GM10248 (cell line): ENCODE measurements around the gene RGL4.

Experiments used
- CTCF ChIA-PET: fragments of 300-600 bp; sonication (Branson Sonifier 250); formaldehyde crosslinking; extraction: SDS; loops from one replicate; lab custom pipeline; 2021; ENCODE audit warnings: antibody characterized with exemption; lab: Yijun Ruan, JAX
- POLR2A ChIA-PET: fragments of 350-650 bp; sonication (Branson Sonifier 250); formaldehyde crosslinking; extraction: SDS; loops from one replicate; lab custom pipeline; 2020; ENCODE audit warnings: antibody characterized with exemption; lab: Yijun Ruan, JAX
- DNase-seq: peaks from one replicate; pipeline ENCODE4 v3.0.0; 2012; ENCODE audit errors: extremely low spot score
- TF ChIP-seq, protein P1 (sequence below): IDR thresholded peaks from 2 replicates; pipeline ENCODE4 v1.5.1; 2012; ENCODE audit warnings: mild to moderate bottlenecking, low read depth; ENCODE audit errors: extremely low read depth, missing control alignments, control extremely low read depth

RGL4 gene

DNA sequence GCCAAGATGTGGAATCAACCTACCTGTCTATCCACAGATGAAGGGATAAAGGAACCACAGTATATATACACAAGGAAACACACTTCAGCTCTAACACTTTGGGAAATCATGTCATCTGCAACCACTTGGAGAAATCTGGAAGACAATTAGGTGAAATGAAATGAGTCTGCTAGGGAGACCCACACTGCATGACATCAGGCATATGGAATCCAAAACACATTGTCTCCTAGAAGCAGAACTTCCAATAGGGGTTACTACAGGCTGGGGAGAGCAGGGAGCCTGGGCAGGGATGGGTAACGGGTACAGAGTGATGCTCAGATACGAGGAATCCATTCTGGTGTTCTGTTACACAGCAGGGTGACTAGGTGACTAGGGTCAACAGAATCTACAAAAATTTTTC lies 18.3 kb downstream of the RGL4 start:
- ChIA-PET CTCF (no interaction called here), POLR2A (no interaction called here)
- TF ChIP-seq, protein P1, sequence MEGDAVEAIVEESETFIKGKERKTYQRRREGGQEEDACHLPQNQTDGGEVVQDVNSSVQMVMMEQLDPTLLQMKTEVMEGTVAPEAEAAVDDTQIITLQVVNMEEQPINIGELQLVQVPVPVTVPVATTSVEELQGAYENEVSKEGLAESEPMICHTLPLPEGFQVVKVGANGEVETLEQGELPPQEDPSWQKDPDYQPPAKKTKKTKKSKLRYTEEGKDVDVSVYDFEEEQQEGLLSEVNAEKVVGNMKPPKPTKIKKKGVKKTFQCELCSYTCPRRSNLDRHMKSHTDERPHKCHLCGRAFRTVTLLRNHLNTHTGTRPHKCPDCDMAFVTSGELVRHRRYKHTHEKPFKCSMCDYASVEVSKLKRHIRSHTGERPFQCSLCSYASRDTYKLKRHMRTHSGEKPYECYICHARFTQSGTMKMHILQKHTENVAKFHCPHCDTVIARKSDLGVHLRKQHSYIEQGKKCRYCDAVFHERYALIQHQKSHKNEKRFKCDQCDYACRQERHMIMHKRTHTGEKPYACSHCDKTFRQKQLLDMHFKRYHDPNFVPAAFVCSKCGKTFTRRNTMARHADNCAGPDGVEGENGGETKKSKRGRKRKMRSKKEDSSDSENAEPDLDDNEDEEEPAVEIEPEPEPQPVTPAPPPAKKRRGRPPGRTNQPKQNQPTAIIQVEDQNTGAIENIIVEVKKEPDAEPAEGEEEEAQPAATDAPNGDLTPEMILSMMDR, result no peak
- DNase-seq, result no peak

DNA sequence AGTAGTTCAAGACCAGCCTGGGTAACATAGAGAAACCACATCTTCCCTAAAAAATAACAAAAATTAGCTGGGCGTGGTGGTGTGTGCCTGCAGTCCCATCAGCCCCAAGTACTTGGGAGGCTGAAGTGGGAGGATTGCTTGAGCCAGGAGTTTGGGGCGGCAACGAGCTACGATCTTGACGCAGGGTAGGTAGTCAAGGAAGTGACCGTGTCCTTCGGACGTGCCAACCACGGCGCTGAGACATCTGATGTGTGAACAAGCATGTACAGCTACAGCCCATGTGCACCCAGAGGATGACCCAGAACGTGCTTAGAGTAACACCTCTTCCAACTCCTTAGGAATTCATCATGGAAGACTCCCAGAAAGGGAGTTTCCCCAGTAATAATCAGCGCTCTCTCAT lies 21.4 kb downstream of the RGL4 start:
- CTCF ChIA-PET, result interaction anchor here (0.9 to 1.7 kb wide), 4 partner anchors 16 to 182 kb away, joined by 3 to 5 read pairs (median 3); partner anchors contain the start of gene MIF
- POLR2A ChIA-PET, result no interaction called here
- TF ChIP-seq, protein P1, result no peak
- no peak for DNase-seq

- ChIA-PET CTCF (interaction anchor here (0.8 to 1.7 kb wide), 3 partner anchors 15 to 180 kb away, joined by 3 to 4 read pairs (median 3); partner anchors contain the start of gene MIF), POLR2A (interaction anchor here (0.8 kb wide), 1 partner anchor 16 kb away, joined by 3 read pairs; no protein-coding TSS in a partner anchor)
- TF ChIP-seq, protein P1, result no peak
- DNase-seq, result no peak
Measured at GRCh38 chr22:23713696-23714595, 23.1 kb downstream of the RGL4 start.

GRCh38 chr22:23714596-23715578 lies 24.1 kb downstream of the RGL4 start:
- TF ChIP-seq, protein P1, result no peak

DNA sequence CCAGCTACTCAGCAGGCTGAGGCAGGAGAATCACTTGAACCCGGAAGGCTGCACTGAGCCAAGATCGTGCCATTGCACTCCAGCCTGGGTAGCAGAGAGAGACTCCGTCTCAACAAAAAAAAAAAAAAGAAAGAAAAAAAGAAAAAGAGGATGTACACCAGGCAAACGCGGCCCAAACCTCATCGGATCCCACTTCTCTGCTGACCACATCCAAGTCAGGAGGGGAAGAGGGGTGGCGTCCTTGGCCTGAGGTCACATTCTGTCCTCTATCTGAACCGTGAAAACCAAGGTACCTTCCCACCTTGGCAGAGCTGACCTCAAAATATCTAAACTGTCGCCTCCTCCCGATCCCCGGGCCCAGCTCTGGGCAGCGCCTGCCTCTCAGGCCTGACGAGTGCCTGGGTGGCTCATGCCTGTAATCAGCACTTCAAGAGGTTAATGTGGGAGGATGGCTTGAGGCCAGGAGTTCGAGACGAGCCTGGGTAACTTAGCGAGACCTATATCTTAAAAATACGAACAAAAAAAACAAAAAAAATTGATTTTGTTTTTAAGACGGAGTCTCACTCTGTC lies 25.1 kb downstream of the RGL4 start:
- CTCF ChIA-PET, result no interaction called here
- no peak for DNase-seq
- TF ChIP-seq, protein P1, result no peak
- POLR2A ChIA-PET, result no interaction called here

More at GRCh38 chr22:23714596-23715578, 24.1 kb downstream of the RGL4 start:
- no peak for DNase-seq
- ChIA-PET CTCF (interaction anchor here (1.0 kb wide), 1 partner anchor 135 kb away, joined by 3 read pairs; no protein-coding TSS in a partner anchor), POLR2A (interaction anchor here (0.8 kb wide), 1 partner anchor 17 kb away, joined by 3 read pairs; no protein-coding TSS in a partner anchor)
